Psoas muscle (tissue), 8 donors: ENCODE data around the gene ADRB1. TPM values are rescaled to one million over a fixed set of nuclear protein-coding genes. Genes with fewer than 3 reads are reported as not detected.

ENCODE experiments used
- ATAC-seq, 4 donors: fragments of 200-7000 bp; cut with Tn5 transposase; one replicate each; pipeline ENCODE4 v1.9.1; 2020; ENCODE audit warnings: moderate library complexity in 3 of 4, mild to moderate bottlenecking in 2 of 4
- DNase-seq, 2 donors: peaks; one replicate each; pipeline ENCODE4 v3.0.0-alpha.2; 2020
- H3K27ac ChIP-seq: fragments of 200-600 bp; one replicate; pipeline ENCODE4 v1.8.0; 2022
- H3K27me3 ChIP-seq, 3 donors: fragments of 200-600 bp in 1 of 3; one replicate each; pipeline versions ENCODE4 v1.6.1 to v1.8.0; 2013 to 2022; ENCODE audit warnings: low read length in 2 of 3, mild to moderate bottlenecking in 2 of 3, moderate library complexity in 1 of 3; ENCODE audit not compliant: insufficient read depth in 3 of 3
- H3K36me3 ChIP-seq, 2 donors: fragments of 200-600 bp in 1 of 2; one replicate each; pipeline versions ENCODE4 v1.6.1 to v1.8.0; 2013 to 2022; ENCODE audit warnings: low read depth in 1 of 2, mild to moderate bottlenecking in 1 of 2, moderate library complexity in 1 of 2; ENCODE audit not compliant: insufficient read depth in 1 of 2
- H3K4me1 ChIP-seq: fragments of 200-600 bp; one replicate; pipeline ENCODE4 v1.8.0; 2022
- H3K4me3 ChIP-seq: fragments of 200-600 bp; one replicate; pipeline ENCODE4 v1.8.0; 2022; ENCODE audit warnings: mild to moderate bottlenecking
- H3K9me3 ChIP-seq: fragments of 200-600 bp; one replicate; pipeline ENCODE4 v1.8.0; 2022
- CTCF ChIP-seq: fragments of 200-600 bp; IDR thresholded peaks from one replicate; pipeline ENCODE4 v1.8.0; 2022; ENCODE audit warnings: antibody characterized with exemption
- WGBS, 3 donors: extraction: QIAGEN DNeasy Blood & Tissue Kit; methylation state at CpG; one replicate each; pipeline versions ENCODE4 v1.1.6 to v1.1.7; 2013; 5-methylcytosine and 5-hydroxymethylcytosine counted together
- intact Hi-C, 2 donors: fragments of 100-400 bp; cut with DNase I; formaldehyde crosslinking; loops; one replicate each; pipeline versions ENCODE4 v1.11.0 to v1.14.2; 2022
- polyA plus RNA-seq, 3 donors: library from polyadenylated mRNA; stranded (reverse); fragments of 200-250 nt; gene quantifications; one replicate each; pipeline ENCODE4 v1.2.3, GENCODE V29; 2013
- total RNA-seq, 4 donors: library from RNA; stranded (reverse); fragmentation: NEBNext Ultra II Directional in 2 of 4; extraction: Animal tissue kit (Norgen Biotek cat#: 25700) in 2 of 4; gene quantifications; one replicate each; pipeline versions ENCODE4 v1.2.1 to v1.2.4, GENCODE V29; 2021 to 2023
- donor health status: healthy with polysubstance abuse.
- donor health status: DM: no; HTN: no; CAD: no; lungs with moderate emphysema.
- donor health status: Bipolar disorder and iron deficiency.
- donor health status: healthy.
- donor health status: DM: yes; HTN: yes; CAD: no.
- donor health status: DM: no; HTN: no; CAD: no.
- donor health status: DM: no; HTN: no; CAD: no.
- donor health status: DM: yes; HTN: yes; CAD: no.

Gene ADRB1
- total and polyA plus RNA-seq, 7 donors: 0.03 to 0.40 (median 0.15) TPM; not detected in 1

- Histone ChIP-seq H3K36me3 (no peaks in the 10 kb centered on the region), H3K27ac (no peak overlapping the region), H3K27me3 (peaks cover 0 to 3% (median 0%) of the 10 kb centered on the region in 3 donors), H3K4me1 (no peaks in the 10 kb centered on the region), H3K4me3 (no peak overlapping the region), H3K9me3 (no peaks in the 10 kb centered on the region)
- DNase-seq: no peak
- no peak for ATAC-seq
- TF ChIP-seq CTCF: no peak
- intact Hi-C loops: no loop called here
- 79 to 84% (median 81%) methylated on average over 6 of the region's 6 CpGs for WGBS, 3 donors
Measured at GRCh38 chr10:114000457-114001010, 43.1 kb upstream of the ADRB1 start.

- ATAC-seq (no peak), DNase-seq (no peak)
- 76 to 81% (median 78%) methylated on average over 7 of the region's 7 CpGs for WGBS, 3 donors
- TF ChIP-seq CTCF: no peak
- H3K4me1 ChIP-seq: no peaks in the 10 kb centered on the region
- intact Hi-C loops: no loop called here
- H3K9me3 ChIP-seq: no peaks in the 10 kb centered on the region
- no peak overlapping the region for H3K4me3 ChIP-seq
- no peaks in the 10 kb centered on the region for H3K27me3 ChIP-seq
- no peak overlapping the region for H3K27ac ChIP-seq
- no peaks in the 10 kb centered on the region for H3K36me3 ChIP-seq
Measured at GRCh38 chr10:114002422-114002821, 41.2 kb upstream of the ADRB1 start.

- H3K9me3 ChIP-seq: no peaks in the 10 kb centered on the region
- no peak for ATAC-seq
Measured at GRCh38 chr10:114003161-114003941, 40.3 kb upstream of the ADRB1 start.

GRCh38 chr10:114009281-114009996 is 34.2 kb upstream of the ADRB1 start:
- no peaks in the 10 kb centered on the region for H3K36me3 ChIP-seq

More at GRCh38 chr10:114003161-114003941, 40.3 kb upstream of the ADRB1 start:
- intact Hi-C loops: no loop called here
- Histone ChIP-seq H3K4me3 (no peak overlapping the region), H3K27ac (no peak overlapping the region), H3K36me3 (no peaks in the 10 kb centered on the region), H3K27me3 (no peaks in the 10 kb centered on the region), H3K4me1 (no peaks in the 10 kb centered on the region)
- TF ChIP-seq CTCF: no peak
- no peak for DNase-seq
- 75 to 85% (median 78%) methylated on average over 9 of the region's 9 CpGs for WGBS, 3 donors

More at GRCh38 chr10:114009281-114009996, 34.2 kb upstream of the ADRB1 start:
- Histone ChIP-seq H3K4me3 (no peak overlapping the region), H3K9me3 (no peaks in the 10 kb centered on the region), H3K27me3 (no peaks in the 10 kb centered on the region), H3K27ac (no peak overlapping the region), H3K4me1 (no peaks in the 10 kb centered on the region)
- no peak for TF ChIP-seq CTCF
- ATAC-seq (no peak), DNase-seq (no peak)
- WGBS, 3 donors: 86 to 88% (median 87%) methylated on average over 5 of the region's 5 CpGs
- intact Hi-C loops: no loop called here
